ENCODE results near the gene S1PR4.

Gene S1PR4

GRCh38 chr19:3178377-3178972 lies at the start of gene S1PR4:
Gene S1PR4 (plus strand): TSS chr19:3178769. CDS start chr19:3178793, 24 bp downstream.
- H3K27ac ChIP-seq = peak within 1 kb of the TSS; percentile 100
- TF ChIP-seq, protein P1, sequence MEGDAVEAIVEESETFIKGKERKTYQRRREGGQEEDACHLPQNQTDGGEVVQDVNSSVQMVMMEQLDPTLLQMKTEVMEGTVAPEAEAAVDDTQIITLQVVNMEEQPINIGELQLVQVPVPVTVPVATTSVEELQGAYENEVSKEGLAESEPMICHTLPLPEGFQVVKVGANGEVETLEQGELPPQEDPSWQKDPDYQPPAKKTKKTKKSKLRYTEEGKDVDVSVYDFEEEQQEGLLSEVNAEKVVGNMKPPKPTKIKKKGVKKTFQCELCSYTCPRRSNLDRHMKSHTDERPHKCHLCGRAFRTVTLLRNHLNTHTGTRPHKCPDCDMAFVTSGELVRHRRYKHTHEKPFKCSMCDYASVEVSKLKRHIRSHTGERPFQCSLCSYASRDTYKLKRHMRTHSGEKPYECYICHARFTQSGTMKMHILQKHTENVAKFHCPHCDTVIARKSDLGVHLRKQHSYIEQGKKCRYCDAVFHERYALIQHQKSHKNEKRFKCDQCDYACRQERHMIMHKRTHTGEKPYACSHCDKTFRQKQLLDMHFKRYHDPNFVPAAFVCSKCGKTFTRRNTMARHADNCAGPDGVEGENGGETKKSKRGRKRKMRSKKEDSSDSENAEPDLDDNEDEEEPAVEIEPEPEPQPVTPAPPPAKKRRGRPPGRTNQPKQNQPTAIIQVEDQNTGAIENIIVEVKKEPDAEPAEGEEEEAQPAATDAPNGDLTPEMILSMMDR (conservative IDR thresholded peaks at IDR 0.05; ENCODE audit: low read depth) = no peak
- ChIA-PET POLR2A (ENCODE audit: low non-redundant PET) (no interaction called here), CTCF (no interaction called here)
- DNase-seq (ENCODE audit: low spot score) = no peak

DNA sequence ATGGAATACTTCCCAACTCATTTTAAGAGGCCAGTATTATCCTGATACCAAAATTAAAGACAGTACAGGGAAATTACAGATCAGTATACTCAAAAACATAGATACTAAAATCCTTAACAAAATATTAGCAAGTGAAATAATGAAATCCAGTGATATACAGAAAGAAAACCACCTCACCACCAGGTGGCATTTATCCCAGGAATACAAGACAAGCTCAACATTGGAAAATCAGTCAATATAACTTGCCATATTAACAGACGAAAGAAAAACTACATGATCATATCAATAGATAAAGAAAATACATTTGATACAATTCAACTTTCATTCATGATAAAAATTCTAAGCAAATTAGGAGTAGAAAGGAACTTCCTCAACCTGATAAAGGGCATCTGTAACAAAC lies 49.5 kb upstream of the S1PR4 start:
- DNase-seq (ENCODE audit: low spot score) = no peak
- ChIA-PET POLR2A (ENCODE audit: low non-redundant PET) (interaction anchor here (0.6 kb wide), 1 partner anchor 763 kb away, joined by 3 read pairs; no protein-coding TSS in a partner anchor), CTCF (interaction anchor here (0.6 to 2.7 kb wide), 8 partner anchors 14 to 550 kb away, joined by 3 to 13 read pairs (median 5); no protein-coding TSS in a partner anchor)
- H3K27ac ChIP-seq = peak overlapping the region; percentile 43; the same call in 1 of the 2 replicates
- TF ChIP-seq, protein P1 (conservative IDR thresholded peaks at IDR 0.05; ENCODE audit: low read depth) = peak; percentile 78

DNA sequence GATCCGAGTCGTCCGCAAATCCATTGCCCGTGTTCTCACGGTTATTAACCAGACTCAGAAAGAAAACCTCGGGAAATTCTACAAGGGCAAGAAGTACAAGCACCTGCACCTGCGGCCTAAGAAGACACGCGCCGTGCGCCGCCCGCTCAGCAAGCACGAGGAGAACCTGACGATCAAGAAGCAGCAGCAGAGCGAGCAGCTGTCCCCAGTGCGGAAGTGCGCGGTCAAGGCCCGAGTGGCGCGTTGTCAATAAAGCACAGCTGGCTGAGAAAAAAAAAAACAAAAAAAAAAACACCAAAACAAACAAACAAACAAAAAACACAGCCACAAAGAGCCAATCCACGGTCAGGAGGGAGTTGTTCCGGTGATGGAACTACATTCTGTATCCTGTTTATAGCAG lies 47.4 kb upstream of the S1PR4 start:
- ChIA-PET CTCF (interaction anchor here (0.6 kb wide), 1 partner anchor 171 kb away, joined by 3 read pairs; no protein-coding TSS in a partner anchor), POLR2A (ENCODE audit: low non-redundant PET) (no interaction called here)
- no peak for DNase-seq (ENCODE audit: low spot score)
- no peak overlapping the region for H3K27ac ChIP-seq
- TF ChIP-seq, protein P1 (conservative IDR thresholded peaks at IDR 0.05; ENCODE audit: low read depth) = no peak

GRCh38 chr19:3132971-3133792 lies 45.4 kb upstream of the S1PR4 start:
- DNase-seq (ENCODE audit: low spot score) = no peak
- peak overlapping the region; percentile 62 for H3K27ac ChIP-seq
- TF ChIP-seq, protein P1 (conservative IDR thresholded peaks at IDR 0.05; ENCODE audit: low read depth) = no peak
- ChIA-PET CTCF (interaction anchor here (0.7 kb wide), 1 partner anchor 111 kb away, joined by 3 read pairs; no protein-coding TSS in a partner anchor), POLR2A (ENCODE audit: low non-redundant PET) (no interaction called here)

DNA sequence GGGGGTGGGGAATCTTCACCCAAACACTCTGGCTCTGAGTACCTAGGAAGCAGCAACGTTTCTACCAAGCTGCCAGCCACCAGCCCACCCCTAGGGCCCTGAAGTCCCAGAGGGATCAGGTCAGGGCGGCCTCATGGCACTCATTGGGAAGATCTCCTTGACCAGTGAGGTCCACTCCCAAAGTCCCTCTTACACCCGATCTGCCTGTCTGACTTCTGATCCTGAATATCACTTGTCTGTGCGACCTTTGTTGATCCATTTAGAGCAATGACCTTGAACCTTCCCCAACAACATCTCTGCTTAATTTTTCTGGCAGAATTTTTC lies 44.8 kb upstream of the S1PR4 start:
- CTCF ChIA-PET = interaction anchor here (0.7 kb wide), 1 partner anchor 112 kb away, joined by 3 read pairs; no protein-coding TSS in a partner anchor
- POLR2A ChIA-PET (ENCODE audit: low non-redundant PET) = no interaction called here

More for the DNA sequence above, 44.8 kb upstream of the S1PR4 start:
- H3K27ac ChIP-seq = peak overlapping the region; percentile 62
- DNase-seq (ENCODE audit: low spot score) = no peak
- TF ChIP-seq, protein P1 (conservative IDR thresholded peaks at IDR 0.05; ENCODE audit: low read depth) = no peak
